ENCODE results near the gene FDCSP. TPM values are rescaled to one million over a fixed set of nuclear protein-coding genes. Genes with fewer than 3 reads are reported as not detected.

Gene FDCSP
- total and polyA plus RNA-seq, 9 of the 15 experiments (the other 6 are each of a cell fraction or from before 2014, with no cell fraction given), result not detected

- DNase-seq (ENCODE audit: extremely low read depth in 1 of 4, low spot score in 3 of 4) (no peak), FAIRE-seq (no peak), ATAC-seq (no peak)
- no peaks in the 10 kb centered on the region for H3K4me1 ChIP-seq (replicated peaks in 1 of 2; ENCODE audit: control insufficient read depth in 2 of 2, insufficient read depth in 2 of 2, low read length in 2 of 2)
- H2AFZ ChIP-seq (ENCODE audit: low read depth, low read length), result no peak overlapping the region
- no peak overlapping the region for H3K27ac ChIP-seq (ENCODE audit: extremely low read depth, low read depth, low read length)
- H3K9me3 ChIP-seq (replicated peaks; ENCODE audit: control insufficient read depth, insufficient read depth, low read depth, low read length), result no peaks in the 10 kb centered on the region
- no peaks in the 10 kb centered on the region for H3K27me3 ChIP-seq (ENCODE audit: control insufficient read depth in 2 of 2, insufficient read depth in 2 of 2, low read length in 2 of 2)
- H4K20me1 ChIP-seq (replicated peaks; ENCODE audit: control insufficient read depth, insufficient read depth, low read length), result no peaks in the 10 kb centered on the region
- no peaks in the 10 kb centered on the region for H3K36me3 ChIP-seq (ENCODE audit: control insufficient read depth, insufficient read depth, low read length)
- in situ Hi-C loops (cut with MboI) (no loop called here), intact Hi-C loops (cut with micrococcal nuclease) (no loop called here)
- H3K9ac ChIP-seq (ENCODE audit: insufficient read depth in 1 of 2, low read depth in 2 of 2, low read length in 2 of 2), result no peak overlapping the region
- H3K4me2 ChIP-seq (ENCODE audit: insufficient read depth, low read length), result no peak overlapping the region
- no peaks in the 10 kb centered on the region for H3K9me1 ChIP-seq (ENCODE audit: control insufficient read depth, insufficient read depth, low read length)
- no peak overlapping the region for H3K4me3 ChIP-seq
- BruUV-seq (replicated peaks), result no TSS peak
- 0% methylated on average over 2 of the region's 2 CpGs for WGBS (ENCODE audit: insufficient coverage, low coverage, missing lambda C conversion rate)
- POLR2A ChIA-PET, result no interaction called here
- CTCF ChIA-PET (ENCODE audit: low intra/inter-chr PET ratio), result no interaction called here
- no peaks in the 10 kb centered on the region for H3K79me2 ChIP-seq (ENCODE audit: control insufficient read depth, insufficient read depth, low read length)
- TF ChIP-seq RBFOX2 (IDR thresholded peaks at IDR 0.05; ENCODE audit: low read depth, low read length) (no peak), POLR2H (tag; IDR thresholded peaks at IDR 0.05; ENCODE audit: low read depth) (no peak), MYBL2 (IDR thresholded peaks at IDR 0.05; ENCODE audit: low read depth) (no peak), MYBL2 (CRISPR knock-in tag; IDR thresholded peaks at IDR 0.05; ENCODE audit: borderline replicate concordance) (no peak), ZNF696 (CRISPR knock-in tag; conservative IDR thresholded peaks at IDR 0.05) (no peak), ERF (CRISPR knock-in tag; IDR thresholded peaks at IDR 0.05) (no peak), SAFB2 (IDR thresholded peaks at IDR 0.05; ENCODE audit: borderline replicate concordance, low read depth, low read length, severe bottlenecking) (no peak), TGIF2 (CRISPR knock-in tag; IDR thresholded peaks at IDR 0.05) (no peak), C11orf30 (IDR thresholded peaks at IDR 0.05; ENCODE audit: low read depth) (no peak), ZNF655 (CRISPR knock-in tag; IDR thresholded peaks at IDR 0.05) (no peak), TBP (optimal IDR thresholded peaks at IDR 0.05; ENCODE audit: low read depth, low read length) (no peak), KLF10 (CRISPR knock-in tag; IDR thresholded peaks at IDR 0.05) (no peak), TCF3 (CRISPR knock-in tag; IDR thresholded peaks at IDR 0.05) (no peak)
- TF ChIP-seq, protein P1, sequence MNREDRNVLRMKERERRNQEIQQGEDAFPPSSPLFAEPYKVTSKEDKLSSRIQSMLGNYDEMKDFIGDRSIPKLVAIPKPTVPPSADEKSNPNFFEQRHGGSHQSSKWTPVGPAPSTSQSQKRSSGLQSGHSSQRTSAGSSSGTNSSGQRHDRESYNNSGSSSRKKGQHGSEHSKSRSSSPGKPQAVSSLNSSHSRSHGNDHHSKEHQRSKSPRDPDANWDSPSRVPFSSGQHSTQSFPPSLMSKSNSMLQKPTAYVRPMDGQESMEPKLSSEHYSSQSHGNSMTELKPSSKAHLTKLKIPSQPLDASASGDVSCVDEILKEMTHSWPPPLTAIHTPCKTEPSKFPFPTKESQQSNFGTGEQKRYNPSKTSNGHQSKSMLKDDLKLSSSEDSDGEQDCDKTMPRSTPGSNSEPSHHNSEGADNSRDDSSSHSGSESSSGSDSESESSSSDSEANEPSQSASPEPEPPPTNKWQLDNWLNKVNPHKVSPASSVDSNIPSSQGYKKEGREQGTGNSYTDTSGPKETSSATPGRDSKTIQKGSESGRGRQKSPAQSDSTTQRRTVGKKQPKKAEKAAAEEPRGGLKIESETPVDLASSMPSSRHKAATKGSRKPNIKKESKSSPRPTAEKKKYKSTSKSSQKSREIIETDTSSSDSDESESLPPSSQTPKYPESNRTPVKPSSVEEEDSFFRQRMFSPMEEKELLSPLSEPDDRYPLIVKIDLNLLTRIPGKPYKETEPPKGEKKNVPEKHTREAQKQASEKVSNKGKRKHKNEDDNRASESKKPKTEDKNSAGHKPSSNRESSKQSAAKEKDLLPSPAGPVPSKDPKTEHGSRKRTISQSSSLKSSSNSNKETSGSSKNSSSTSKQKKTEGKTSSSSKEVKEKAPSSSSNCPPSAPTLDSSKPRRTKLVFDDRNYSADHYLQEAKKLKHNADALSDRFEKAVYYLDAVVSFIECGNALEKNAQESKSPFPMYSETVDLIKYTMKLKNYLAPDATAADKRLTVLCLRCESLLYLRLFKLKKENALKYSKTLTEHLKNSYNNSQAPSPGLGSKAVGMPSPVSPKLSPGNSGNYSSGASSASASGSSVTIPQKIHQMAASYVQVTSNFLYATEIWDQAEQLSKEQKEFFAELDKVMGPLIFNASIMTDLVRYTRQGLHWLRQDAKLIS (CRISPR knock-in tag; IDR thresholded peaks at IDR 0.05), result no peak
- TF ChIP-seq, protein P2, sequence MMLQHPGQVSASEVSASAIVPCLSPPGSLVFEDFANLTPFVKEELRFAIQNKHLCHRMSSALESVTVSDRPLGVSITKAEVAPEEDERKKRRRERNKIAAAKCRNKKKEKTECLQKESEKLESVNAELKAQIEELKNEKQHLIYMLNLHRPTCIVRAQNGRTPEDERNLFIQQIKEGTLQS (IDR thresholded peaks at IDR 0.05), result no peak
- TF ChIP-seq, protein P2 (CRISPR knock-in tag; conservative IDR thresholded peaks at IDR 0.05), result no peak
- TF ChIP-seq, protein P3, sequence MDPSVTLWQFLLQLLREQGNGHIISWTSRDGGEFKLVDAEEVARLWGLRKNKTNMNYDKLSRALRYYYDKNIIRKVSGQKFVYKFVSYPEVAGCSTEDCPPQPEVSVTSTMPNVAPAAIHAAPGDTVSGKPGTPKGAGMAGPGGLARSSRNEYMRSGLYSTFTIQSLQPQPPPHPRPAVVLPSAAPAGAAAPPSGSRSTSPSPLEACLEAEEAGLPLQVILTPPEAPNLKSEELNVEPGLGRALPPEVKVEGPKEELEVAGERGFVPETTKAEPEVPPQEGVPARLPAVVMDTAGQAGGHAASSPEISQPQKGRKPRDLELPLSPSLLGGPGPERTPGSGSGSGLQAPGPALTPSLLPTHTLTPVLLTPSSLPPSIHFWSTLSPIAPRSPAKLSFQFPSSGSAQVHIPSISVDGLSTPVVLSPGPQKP (CRISPR knock-in tag; IDR thresholded peaks at IDR 0.05), result no peak
These were observed 46.1 kb upstream of the FDCSP start for GRCh38 chr4:70179811-70180210.

Measured in K562 (cell line).